Measurements from ENCODE around the gene TBC1D2B. TPM values are rescaled to one million over a fixed set of nuclear protein-coding genes. Genes with fewer than 3 reads are reported as not detected.
A peak's percentile ranks its signal among the peaks of the same experiment; 100 is the strongest.
"Not testable (repeated sequence)": the region's sequence is repeated elsewhere in the genome, so short reads cannot be mapped to it uniquely, and the experiment has no call there.

The TBC1D2B gene
- polyA plus RNA-seq, 1 donor (not counting 4 experiments of a cell fraction or from before 2014, with no cell fraction given) = 27.0 TPM

- no peaks in the 10 kb centered on the region for H3K27me3 ChIP-seq (ENCODE audit: control insufficient read depth, extremely low read depth, insufficient read depth, low read length)
- TF ChIP-seq CTCF (optimal IDR thresholded peaks at IDR 0.05 in 1 of 3, IDR thresholded peaks at IDR 0.05 in 1 of 3, conservative IDR thresholded peaks at IDR 0.05 in 1 of 3; ENCODE audit: extremely low read depth in 1 of 3, insufficient read depth in 2 of 3, low read length in 3 of 3) = no peak
- TF ChIP-seq EZH2 (IDR thresholded peaks at IDR 0.05; ENCODE audit: low read length) = no peak
- peaks cover under 1% of the 10 kb centered on the region for H3K9me1 ChIP-seq (ENCODE audit: control insufficient read depth, extremely low read depth, insufficient read depth, low read length)
- no peak overlapping the region for H3K27ac ChIP-seq (ENCODE audit: control insufficient read depth, insufficient read depth, low read length)
- FAIRE-seq = no peak
- no peak overlapping the region for H3K4me2 ChIP-seq (ENCODE audit: control insufficient read depth, extremely low read depth, insufficient read depth, low read depth, low read length)
- H3K9me3 ChIP-seq (ENCODE audit: control insufficient read depth, low read depth, low read length) = no peaks in the 10 kb centered on the region
- no peak for DNase-seq (ENCODE audit: low read depth, low spot score)
- no peak overlapping the region for H3K9ac ChIP-seq (ENCODE audit: control insufficient read depth, extremely low read depth, insufficient read depth, low read length)
- no peaks in the 10 kb centered on the region for H3K79me2 ChIP-seq (ENCODE audit: control insufficient read depth, insufficient read depth, low read length)
- no peak overlapping the region for H3K4me3 ChIP-seq (ENCODE audit: control insufficient read depth in 2 of 3, extremely low read depth in 1 of 3, insufficient read depth in 2 of 3, low read depth in 1 of 3, low read length in 3 of 3)
- H3K36me3 ChIP-seq (ENCODE audit: control insufficient read depth in 2 of 2, extremely low read depth in 1 of 2, insufficient read depth in 2 of 2, low read length in 2 of 2) = no peaks in the 10 kb centered on the region
- peaks cover 18% of the 10 kb centered on the region for H3K4me1 ChIP-seq (ENCODE audit: control insufficient read depth, extremely low read depth, insufficient read depth, low read length)
- no peaks in the 10 kb centered on the region for H4K20me1 ChIP-seq (ENCODE audit: control insufficient read depth, extremely low read depth, insufficient read depth, low read length)
- dilution Hi-C loops (cut with MboI; ENCODE audit: extremely low pct_ligation_motif_present, low sequenced_read_pairs) = no loop called here
- H2AFZ ChIP-seq (ENCODE audit: control insufficient read depth, low read length) = no peak overlapping the region
Measured at GRCh38 chr15:77988347-77989295, 88.9 kb downstream of the TBC1D2B start.

GRCh38 chr15:77987765-77988136 lies 89.8 kb downstream of the TBC1D2B start:
- H2AFZ ChIP-seq (ENCODE audit: control insufficient read depth, low read length); dilution Hi-C loops (cut with MboI; ENCODE audit: extremely low pct_ligation_motif_present, low sequenced_read_pairs); H3K4me3 ChIP-seq (ENCODE audit: control insufficient read depth in 2 of 3, extremely low read depth in 1 of 3, insufficient read depth in 2 of 3, low read depth in 1 of 3, low read length in 3 of 3); H3K9me1 ChIP-seq (ENCODE audit: control insufficient read depth, extremely low read depth, insufficient read depth, low read length); H4K20me1 ChIP-seq (ENCODE audit: control insufficient read depth, extremely low read depth, insufficient read depth, low read length); H3K4me1 ChIP-seq (ENCODE audit: control insufficient read depth, extremely low read depth, insufficient read depth, low read length); H3K27ac ChIP-seq (ENCODE audit: control insufficient read depth, insufficient read depth, low read length); DNase-seq (ENCODE audit: low read depth, low spot score); H3K79me2 ChIP-seq (ENCODE audit: control insufficient read depth, insufficient read depth, low read length); H3K27me3 ChIP-seq (ENCODE audit: control insufficient read depth, extremely low read depth, insufficient read depth, low read length); H3K9me3 ChIP-seq (ENCODE audit: control insufficient read depth, low read depth, low read length); H3K4me2 ChIP-seq (ENCODE audit: control insufficient read depth, extremely low read depth, insufficient read depth, low read depth, low read length); H3K36me3 ChIP-seq (ENCODE audit: control insufficient read depth in 2 of 2, extremely low read depth in 1 of 2, insufficient read depth in 2 of 2, low read length in 2 of 2); H3K9ac ChIP-seq (ENCODE audit: control insufficient read depth, extremely low read depth, insufficient read depth, low read length); FAIRE-seq: not testable (repeated sequence)
- TF ChIP-seq CTCF (optimal IDR thresholded peaks at IDR 0.05 in 1 of 3, IDR thresholded peaks at IDR 0.05 in 1 of 3, conservative IDR thresholded peaks at IDR 0.05 in 1 of 3; ENCODE audit: extremely low read depth in 1 of 3, insufficient read depth in 2 of 3, low read length in 3 of 3) = peak in 1 of 3 experiments; percentile 8

All from keratinocyte (primary cell).